ENCODE measurements around the gene PDE1A.

DNA sequence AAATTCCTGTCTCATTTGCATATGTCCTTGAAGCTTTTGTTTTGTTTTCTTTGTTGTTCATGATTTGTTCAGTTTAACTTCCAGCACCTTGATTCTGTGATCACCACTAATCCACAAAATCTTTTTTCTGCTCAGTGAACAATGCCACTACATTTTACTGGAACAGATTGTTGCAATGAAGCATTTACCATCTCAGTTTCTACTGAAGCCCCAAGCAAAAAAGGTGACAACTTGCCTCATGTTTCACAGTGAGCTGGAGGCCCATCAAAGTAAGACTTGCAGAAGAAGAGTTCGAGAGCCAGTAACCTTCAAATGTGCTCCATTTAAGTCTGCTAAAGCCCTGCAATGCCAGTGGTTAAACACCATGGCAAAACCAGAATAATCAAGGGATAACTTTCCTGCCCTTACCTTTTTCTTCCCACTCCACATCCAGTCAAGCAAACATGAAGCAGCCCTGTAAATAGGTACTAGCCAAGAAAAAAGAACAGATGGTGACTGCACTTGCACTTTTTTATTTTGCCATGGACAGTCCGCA is 25.7 kb upstream of the PDE1A start:
- TF ChIP-seq, protein P1, sequence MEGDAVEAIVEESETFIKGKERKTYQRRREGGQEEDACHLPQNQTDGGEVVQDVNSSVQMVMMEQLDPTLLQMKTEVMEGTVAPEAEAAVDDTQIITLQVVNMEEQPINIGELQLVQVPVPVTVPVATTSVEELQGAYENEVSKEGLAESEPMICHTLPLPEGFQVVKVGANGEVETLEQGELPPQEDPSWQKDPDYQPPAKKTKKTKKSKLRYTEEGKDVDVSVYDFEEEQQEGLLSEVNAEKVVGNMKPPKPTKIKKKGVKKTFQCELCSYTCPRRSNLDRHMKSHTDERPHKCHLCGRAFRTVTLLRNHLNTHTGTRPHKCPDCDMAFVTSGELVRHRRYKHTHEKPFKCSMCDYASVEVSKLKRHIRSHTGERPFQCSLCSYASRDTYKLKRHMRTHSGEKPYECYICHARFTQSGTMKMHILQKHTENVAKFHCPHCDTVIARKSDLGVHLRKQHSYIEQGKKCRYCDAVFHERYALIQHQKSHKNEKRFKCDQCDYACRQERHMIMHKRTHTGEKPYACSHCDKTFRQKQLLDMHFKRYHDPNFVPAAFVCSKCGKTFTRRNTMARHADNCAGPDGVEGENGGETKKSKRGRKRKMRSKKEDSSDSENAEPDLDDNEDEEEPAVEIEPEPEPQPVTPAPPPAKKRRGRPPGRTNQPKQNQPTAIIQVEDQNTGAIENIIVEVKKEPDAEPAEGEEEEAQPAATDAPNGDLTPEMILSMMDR (IDR thresholded peaks at IDR 0.05) = no peak
- TF ChIP-seq POLR2A (IDR thresholded peaks at IDR 0.05) = no peak

All from thyroid gland (tissue), 4 donors.